DOHH2 (cell line): ENCODE measurements around the gene PCP2.

Source experiments
- H3F3A ChIP-seq: fragments of 200-600 bp; sonication (generic), shearing (Covaris generic); 2 replicates; pipeline ENCODE4 v1.6.0; 2016; ENCODE audit warnings: antibody characterized with exemption, mild to moderate bottlenecking; ENCODE audit not compliant: control insufficient read depth, insufficient read depth
- H3K27ac ChIP-seq: fragments of 200-600 bp; sonication (generic); 2 replicates; pipeline ENCODE4 v1.5.1; 2014; ENCODE audit warnings: low read depth, mild to moderate bottlenecking, low read length, moderate library complexity
- H3K27me3 ChIP-seq: fragments of 200-600 bp; sonication (generic); 2 replicates; pipeline ENCODE4 v1.6.1; 2014; ENCODE audit warnings: mild to moderate bottlenecking, low read length, mixed read lengths; ENCODE audit not compliant: control insufficient read depth
- H3K36me3 ChIP-seq: fragments of 200-600 bp; sonication (generic); 2 replicates; pipeline ENCODE4 v1.6.1; 2014; ENCODE audit warnings: mild to moderate bottlenecking, low read length, moderate library complexity, mixed read lengths; ENCODE audit not compliant: control insufficient read depth
- H3K4me1 ChIP-seq: fragments of 200-600 bp; sonication (generic); 2 replicates; pipeline ENCODE4 v1.6.1; 2014; ENCODE audit warnings: mild to moderate bottlenecking, low read length, mixed read lengths; ENCODE audit not compliant: control insufficient read depth
- H3K4me2 ChIP-seq: fragments of 200-600 bp; sonication (generic); 2 replicates; pipeline ENCODE4 v1.6.0; 2014; ENCODE audit warnings: mild to moderate bottlenecking, low read length, moderate library complexity
- H3K4me3 ChIP-seq: fragments of 200-600 bp; sonication (generic); 2 replicates; pipeline ENCODE4 v1.5.1; 2014; ENCODE audit warnings: mild to moderate bottlenecking, low read length, mixed read lengths
- H3K79me2 ChIP-seq: fragments of 200-600 bp; sonication (generic); 2 replicates; pipeline ENCODE4 v1.6.1; 2014; ENCODE audit warnings: mild to moderate bottlenecking, low read length, mixed read lengths; ENCODE audit not compliant: control insufficient read depth
- H3K9me2 ChIP-seq: fragments of 200-600 bp; sonication (generic); replicated peaks from 2 replicates; pipeline ENCODE4 v1.6.1; 2014; ENCODE audit warnings: mild to moderate bottlenecking, low read length, mixed read lengths; ENCODE audit not compliant: control insufficient read depth
- H3K9me3 ChIP-seq: fragments of 200-600 bp; sonication (generic); 2 replicates; pipeline ENCODE4 v1.6.1; 2014; ENCODE audit warnings: antibody characterized with exemption, low read length, mixed read lengths; ENCODE audit not compliant: control insufficient read depth, insufficient read depth
- H4K20me1 ChIP-seq: fragments of 200-600 bp; sonication (generic); 2 replicates; pipeline ENCODE4 v1.6.0; 2014; ENCODE audit warnings: low read depth, mild to moderate bottlenecking, antibody characterized with exemption, low read length, moderate library complexity; ENCODE audit not compliant: control insufficient read depth, insufficient read depth
- EZH2phosphoT487 ChIP-seq: fragments of 200-600 bp; sonication (generic); IDR thresholded peaks from 2 replicates; pipeline ENCODE4 v1.6.1; 2017; ENCODE audit warnings: borderline replicate concordance, mild to moderate bottlenecking, antibody characterized with exemption, low read length, moderate library complexity, mixed read lengths
- TF ChIP-seq, protein P1 (sequence below): fragments of 200-600 bp; sonication (generic); IDR thresholded peaks from one replicate; pipeline ENCODE4 v1.5.1; 2014; ENCODE audit warnings: antibody characterized with exemption, mild to moderate bottlenecking, low read depth, low read length; ENCODE audit not compliant: poor library complexity, severe bottlenecking

The PCP2 gene

GRCh38 chr19:7618348-7618747 lies 15.2 kb downstream of the PCP2 start:
- H3K4me3 ChIP-seq, result no peak overlapping the region

DNA sequence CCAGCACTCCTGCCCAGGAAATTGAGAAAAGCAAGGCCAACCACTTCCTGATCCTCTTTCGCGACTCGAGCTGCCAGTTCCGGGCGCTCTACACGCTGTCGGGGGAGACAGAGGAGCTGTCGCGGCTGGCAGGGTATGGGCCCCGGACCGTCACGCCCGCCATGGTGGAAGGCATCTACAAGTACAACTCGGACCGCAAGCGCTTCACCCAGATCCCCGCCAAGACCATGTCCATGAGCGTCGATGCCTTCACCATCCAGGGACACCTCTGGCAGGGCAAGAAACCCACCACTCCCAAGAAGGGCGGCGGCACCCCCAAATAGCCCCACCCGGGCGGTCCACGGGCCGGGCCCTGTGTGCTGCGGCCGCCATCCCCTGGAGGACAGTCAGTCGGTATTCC lies 15.8 kb downstream of the PCP2 start:
- no peaks in the 10 kb centered on the region for H3K9me2 ChIP-seq
- H3K9me3 ChIP-seq, result no peaks in the 10 kb centered on the region
- H3K27ac ChIP-seq, result no peak overlapping the region
- H3K36me3 ChIP-seq, result peaks cover 20% of the 10 kb centered on the region
- H3K4me2 ChIP-seq, result no peak overlapping the region
- TF ChIP-seq, protein P1, sequence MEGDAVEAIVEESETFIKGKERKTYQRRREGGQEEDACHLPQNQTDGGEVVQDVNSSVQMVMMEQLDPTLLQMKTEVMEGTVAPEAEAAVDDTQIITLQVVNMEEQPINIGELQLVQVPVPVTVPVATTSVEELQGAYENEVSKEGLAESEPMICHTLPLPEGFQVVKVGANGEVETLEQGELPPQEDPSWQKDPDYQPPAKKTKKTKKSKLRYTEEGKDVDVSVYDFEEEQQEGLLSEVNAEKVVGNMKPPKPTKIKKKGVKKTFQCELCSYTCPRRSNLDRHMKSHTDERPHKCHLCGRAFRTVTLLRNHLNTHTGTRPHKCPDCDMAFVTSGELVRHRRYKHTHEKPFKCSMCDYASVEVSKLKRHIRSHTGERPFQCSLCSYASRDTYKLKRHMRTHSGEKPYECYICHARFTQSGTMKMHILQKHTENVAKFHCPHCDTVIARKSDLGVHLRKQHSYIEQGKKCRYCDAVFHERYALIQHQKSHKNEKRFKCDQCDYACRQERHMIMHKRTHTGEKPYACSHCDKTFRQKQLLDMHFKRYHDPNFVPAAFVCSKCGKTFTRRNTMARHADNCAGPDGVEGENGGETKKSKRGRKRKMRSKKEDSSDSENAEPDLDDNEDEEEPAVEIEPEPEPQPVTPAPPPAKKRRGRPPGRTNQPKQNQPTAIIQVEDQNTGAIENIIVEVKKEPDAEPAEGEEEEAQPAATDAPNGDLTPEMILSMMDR, result no peak
- TF ChIP-seq EZH2phosphoT487, result no peak
- H3F3A ChIP-seq, result no peaks in the 10 kb centered on the region
- H3K79me2 ChIP-seq, result no peaks in the 10 kb centered on the region
- no peak overlapping the region for H3K4me3 ChIP-seq
- no peaks in the 10 kb centered on the region for H3K27me3 ChIP-seq
- no peaks in the 10 kb centered on the region for H4K20me1 ChIP-seq
- H3K4me1 ChIP-seq, result no peaks in the 10 kb centered on the region

More at GRCh38 chr19:7618348-7618747, 15.2 kb downstream of the PCP2 start:
- H3K9me2 ChIP-seq, result no peaks in the 10 kb centered on the region
- no peak overlapping the region for H3K27ac ChIP-seq
- H3K9me3 ChIP-seq, result no peaks in the 10 kb centered on the region
- H3F3A ChIP-seq, result no peaks in the 10 kb centered on the region
- H3K79me2 ChIP-seq, result no peaks in the 10 kb centered on the region
- H3K36me3 ChIP-seq, result peaks cover 25% of the 10 kb centered on the region
- TF ChIP-seq, protein P1, result no peak
- no peak for TF ChIP-seq EZH2phosphoT487
- H3K4me1 ChIP-seq, result no peaks in the 10 kb centered on the region
- no peaks in the 10 kb centered on the region for H4K20me1 ChIP-seq
- H3K4me2 ChIP-seq, result no peak overlapping the region
- no peaks in the 10 kb centered on the region for H3K27me3 ChIP-seq

DNA sequence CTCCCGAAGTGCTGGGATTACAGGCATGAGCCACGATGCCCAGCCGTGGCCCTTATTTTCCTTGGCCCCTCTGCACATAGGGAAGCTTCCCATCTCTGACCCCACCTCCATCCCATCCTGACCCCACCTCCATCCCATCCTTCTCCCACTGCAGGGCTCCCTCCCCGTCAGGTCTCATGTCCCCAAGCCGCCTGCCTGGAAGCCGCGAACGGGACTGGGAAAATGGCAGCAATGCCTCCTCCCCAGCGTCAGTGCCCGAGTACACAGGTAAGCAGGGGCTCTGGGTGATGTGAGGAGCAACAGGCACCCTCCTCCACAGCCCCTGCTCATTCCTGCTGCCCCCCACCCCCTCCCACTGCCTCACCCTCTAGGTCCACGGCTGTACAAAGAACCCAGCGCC lies 16.3 kb downstream of the PCP2 start:
- Histone ChIP-seq H3K9me2 (no peaks in the 10 kb centered on the region), H3K27me3 (no peaks in the 10 kb centered on the region), H3K4me2 (no peak overlapping the region), H4K20me1 (no peaks in the 10 kb centered on the region), H3K79me2 (no peaks in the 10 kb centered on the region), H3K27ac (no peak overlapping the region), H3K4me3 (no peak overlapping the region), H3K4me1 (no peaks in the 10 kb centered on the region), H3K9me3 (no peaks in the 10 kb centered on the region), H3F3A (no peaks in the 10 kb centered on the region), H3K36me3 (peaks cover 18% of the 10 kb centered on the region)
- TF ChIP-seq, protein P1, result no peak
- TF ChIP-seq EZH2phosphoT487, result no peak
